ENCODE results near the gene RAB27A.

Gene RAB27A

GRCh38 chr15:55277116-55277564 is 12.5 kb downstream of the RAB27A start:
- Histone ChIP-seq H3K9me3 (ENCODE audit: low read depth, low read length) (no peaks in the 10 kb centered on the region), H3K36me3 (ENCODE audit: insufficient read depth, low read length) (no peaks in the 10 kb centered on the region), H3K9ac (ENCODE audit: insufficient read length) (no peak overlapping the region), H3K27ac (no peak overlapping the region), H3K4me3 (no peak overlapping the region)
- no peak for DNase-seq (ENCODE audit: low read depth, low spot score)
- no peak for TF ChIP-seq EZH2 (IDR thresholded peaks at IDR 0.05)
- TF ChIP-seq FOXP2 (optimal IDR thresholded peaks at IDR 0.05; ENCODE audit: control extremely low read depth, extremely low read length, insufficient read depth) = no peak
- no peak for TF ChIP-seq POLR2AphosphoS5 (IDR thresholded peaks at IDR 0.05; ENCODE audit: borderline replicate concordance, low read depth, low read length)

DNA sequence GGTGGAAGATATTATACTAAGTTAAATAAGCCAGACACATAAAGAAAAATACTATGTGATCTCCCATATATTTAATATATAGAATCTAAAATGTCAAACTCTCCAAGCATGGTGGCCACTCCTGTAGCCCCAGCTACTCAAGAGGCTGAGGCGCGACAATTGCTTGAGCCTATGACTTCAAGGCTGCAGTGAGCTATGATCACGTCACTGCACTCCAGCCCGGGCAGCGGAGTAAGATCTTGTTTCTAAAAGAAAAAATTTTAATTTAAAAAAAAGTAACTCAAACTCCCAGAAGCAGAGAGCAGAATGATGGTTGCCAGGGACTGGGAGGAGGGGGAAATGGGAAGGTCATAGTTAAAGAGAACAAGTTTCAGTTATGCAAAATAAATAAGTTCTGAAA is 13.3 kb downstream of the RAB27A start:
- TF ChIP-seq EZH2 (IDR thresholded peaks at IDR 0.05) (no peak), FOXP2 (optimal IDR thresholded peaks at IDR 0.05; ENCODE audit: control extremely low read depth, extremely low read length, insufficient read depth) (no peak), POLR2AphosphoS5 (IDR thresholded peaks at IDR 0.05; ENCODE audit: borderline replicate concordance, low read depth, low read length) (no peak)
- Histone ChIP-seq H3K9ac (ENCODE audit: insufficient read length) (no peak overlapping the region), H3K27ac (no peak overlapping the region), H3K9me3 (ENCODE audit: low read depth, low read length) (no peaks in the 10 kb centered on the region), H3K36me3 (ENCODE audit: insufficient read depth, low read length) (no peaks in the 10 kb centered on the region), H3K4me3 (no peak overlapping the region)
- no peak for DNase-seq (ENCODE audit: low read depth, low spot score)

GRCh38 chr15:55270291-55270690 is 19.3 kb downstream of the RAB27A start:
- Histone ChIP-seq H3K9ac (ENCODE audit: insufficient read length) (no peak overlapping the region), H3K36me3 (ENCODE audit: insufficient read depth, low read length) (no peaks in the 10 kb centered on the region), H3K27ac (no peak overlapping the region), H3K4me3 (no peak overlapping the region), H3K9me3 (ENCODE audit: low read depth, low read length) (no peaks in the 10 kb centered on the region)
- no peak for DNase-seq (ENCODE audit: low read depth, low spot score)
- TF ChIP-seq EZH2 (IDR thresholded peaks at IDR 0.05) = no peak
- TF ChIP-seq FOXP2 (optimal IDR thresholded peaks at IDR 0.05; ENCODE audit: control extremely low read depth, extremely low read length, insufficient read depth) = no peak
- TF ChIP-seq POLR2AphosphoS5 (IDR thresholded peaks at IDR 0.05; ENCODE audit: borderline replicate concordance, low read depth, low read length) = no peak

- no peak overlapping the region for H3K27ac ChIP-seq
- no peaks in the 10 kb centered on the region for H3K36me3 ChIP-seq (ENCODE audit: insufficient read depth, low read length)
- H3K9ac ChIP-seq (ENCODE audit: insufficient read length) = no peak overlapping the region
- TF ChIP-seq POLR2AphosphoS5 (IDR thresholded peaks at IDR 0.05; ENCODE audit: borderline replicate concordance, low read depth, low read length) = no peak
- H3K9me3 ChIP-seq (ENCODE audit: low read depth, low read length) = no peaks in the 10 kb centered on the region
- no peak overlapping the region for H3K4me3 ChIP-seq
- DNase-seq (ENCODE audit: low read depth, low spot score) = no peak
These were observed 21.4 kb downstream of the RAB27A start for GRCh38 chr15:55268176-55268695.

DNA sequence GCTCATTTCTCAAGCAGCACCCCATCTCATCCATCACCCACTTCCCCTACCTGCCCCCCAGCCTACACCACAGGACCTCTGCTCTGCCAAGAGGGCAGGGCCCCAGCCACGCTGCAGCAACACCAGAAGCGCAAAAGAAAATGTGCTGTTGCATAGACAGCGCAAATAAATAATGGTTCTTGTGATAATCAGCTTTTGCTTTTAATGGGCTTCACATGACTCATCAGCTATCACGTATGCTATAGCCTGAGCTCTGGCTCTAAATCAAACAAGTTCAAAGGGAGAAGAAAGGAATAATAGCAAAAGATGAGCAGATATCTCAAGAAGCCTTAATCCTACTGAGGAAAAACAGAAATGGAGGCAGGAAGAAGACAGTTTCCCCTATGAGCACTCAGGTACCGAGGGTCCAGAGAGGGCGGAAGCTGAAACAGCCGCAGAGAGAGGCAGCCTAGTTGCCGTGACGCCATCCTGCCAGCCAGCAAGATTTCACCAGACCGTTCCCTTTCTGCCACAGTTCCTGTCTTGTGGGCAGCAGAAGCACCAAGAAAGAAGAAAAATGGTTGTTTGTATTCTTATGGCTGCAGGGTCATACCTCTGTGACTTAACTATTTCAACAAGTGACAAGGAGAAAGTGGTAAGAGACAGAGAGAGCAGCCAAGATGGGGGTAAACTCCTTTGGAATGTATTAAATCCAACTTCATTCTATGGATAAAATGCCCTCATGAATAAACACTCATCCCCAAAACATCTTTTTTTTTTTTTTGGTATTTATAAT is 22.0 kb downstream of the RAB27A start:
- no peak for TF ChIP-seq FOXP2 (optimal IDR thresholded peaks at IDR 0.05; ENCODE audit: control extremely low read depth, extremely low read length, insufficient read depth)
- no peak for TF ChIP-seq EZH2 (IDR thresholded peaks at IDR 0.05)
- TF ChIP-seq POLR2AphosphoS5 (IDR thresholded peaks at IDR 0.05; ENCODE audit: borderline replicate concordance, low read depth, low read length) = no peak
- no peak for DNase-seq (ENCODE audit: low read depth, low spot score)
- Histone ChIP-seq H3K9me3 (ENCODE audit: low read depth, low read length) (no peaks in the 10 kb centered on the region), H3K27ac (no peak overlapping the region), H3K36me3 (ENCODE audit: insufficient read depth, low read length) (no peaks in the 10 kb centered on the region), H3K4me3 (no peak overlapping the region), H3K9ac (ENCODE audit: insufficient read length) (no peak overlapping the region)

DNA sequence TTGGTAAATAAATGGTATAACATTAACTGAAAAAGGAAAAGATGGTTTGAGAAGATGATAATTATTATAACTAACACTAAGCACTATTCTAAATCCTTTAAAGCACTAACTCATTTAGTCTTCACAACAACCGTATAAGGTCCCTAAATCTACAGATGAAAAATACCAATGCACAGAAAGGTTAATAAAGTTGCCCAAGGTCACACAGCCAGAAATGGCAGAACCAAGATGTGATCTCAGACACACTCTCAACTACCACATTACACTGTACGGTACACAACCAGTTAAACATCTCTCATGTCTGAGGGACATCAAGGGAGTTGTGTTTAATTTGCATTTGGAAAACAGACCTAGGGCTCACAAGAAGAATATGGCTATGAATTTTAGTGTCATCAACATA is 23.1 kb downstream of the RAB27A start:
- H3K4me3 ChIP-seq = no peak overlapping the region
- DNase-seq (ENCODE audit: low read depth, low spot score) = no peak
- no peaks in the 10 kb centered on the region for H3K9me3 ChIP-seq (ENCODE audit: low read depth, low read length)
- no peak overlapping the region for H3K27ac ChIP-seq
- no peak for TF ChIP-seq POLR2AphosphoS5 (IDR thresholded peaks at IDR 0.05; ENCODE audit: borderline replicate concordance, low read depth, low read length)
- TF ChIP-seq EZH2 (IDR thresholded peaks at IDR 0.05) = no peak
- TF ChIP-seq FOXP2 (optimal IDR thresholded peaks at IDR 0.05; ENCODE audit: control extremely low read depth, extremely low read length, insufficient read depth) = no peak
- H3K36me3 ChIP-seq (ENCODE audit: insufficient read depth, low read length) = no peaks in the 10 kb centered on the region
- no peak overlapping the region for H3K9ac ChIP-seq (ENCODE audit: insufficient read length)

DNA sequence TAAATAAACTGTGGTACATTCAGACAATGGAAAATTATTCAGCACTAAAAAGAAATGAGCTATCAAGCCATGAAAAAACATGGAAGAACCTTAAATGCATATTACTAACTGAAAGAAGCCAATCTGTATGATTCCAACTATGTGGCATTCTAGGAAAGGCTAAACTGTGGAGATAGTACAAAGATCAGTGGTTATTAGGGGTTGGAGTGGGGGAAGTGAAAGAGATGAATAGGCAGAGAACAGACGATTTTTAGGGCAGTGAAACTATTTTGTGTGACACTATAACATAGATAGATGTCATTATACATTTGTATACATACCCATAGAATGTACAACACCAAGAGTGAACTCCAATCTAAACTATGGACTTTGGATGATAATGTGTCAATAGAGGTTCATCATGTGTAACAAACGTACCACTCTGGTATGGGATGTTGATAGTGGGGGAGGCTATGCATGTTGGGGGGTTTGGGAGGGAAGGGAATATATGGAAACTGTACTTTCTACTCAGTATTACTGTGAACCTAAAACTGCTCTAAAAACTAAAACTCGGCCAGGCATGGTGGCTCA is 29.0 kb downstream of the RAB27A start:
- H3K27ac ChIP-seq = no peak overlapping the region

DNA sequence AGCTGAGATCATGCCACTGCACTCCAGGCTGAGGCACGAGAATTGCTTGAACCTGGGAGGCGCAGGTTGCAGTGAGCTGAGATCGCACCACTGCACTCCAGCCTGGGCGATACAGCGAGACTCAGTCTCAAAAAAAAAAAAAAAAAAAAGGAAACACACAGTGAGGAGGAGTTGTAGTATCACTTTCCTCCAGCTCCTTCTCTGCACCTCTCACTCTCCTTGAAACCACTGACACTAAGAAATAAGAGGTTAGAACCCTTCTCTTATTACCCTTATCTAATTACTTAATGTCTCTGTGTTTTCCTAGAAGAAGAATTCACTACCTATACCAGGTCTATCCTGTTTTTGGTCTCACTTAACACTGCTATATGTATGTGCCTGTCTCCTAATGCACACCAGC is 31.7 kb downstream of the RAB27A start:
- Histone ChIP-seq H3K9me3 (ENCODE audit: low read depth, low read length) (no peaks in the 10 kb centered on the region), H3K27ac (no peak overlapping the region), H3K4me3 (no peak overlapping the region), H3K36me3 (ENCODE audit: insufficient read depth, low read length) (no peaks in the 10 kb centered on the region), H3K9ac (ENCODE audit: insufficient read length) (no peak overlapping the region)
- no peak for DNase-seq (ENCODE audit: low read depth, low spot score)
- TF ChIP-seq POLR2AphosphoS5 (IDR thresholded peaks at IDR 0.05; ENCODE audit: borderline replicate concordance, low read depth, low read length) (no peak), EZH2 (IDR thresholded peaks at IDR 0.05) (no peak), FOXP2 (optimal IDR thresholded peaks at IDR 0.05; ENCODE audit: control extremely low read depth, extremely low read length, insufficient read depth) (no peak)

More for the DNA sequence above, 29.0 kb downstream of the RAB27A start:
- no peaks in the 10 kb centered on the region for H3K9me3 ChIP-seq (ENCODE audit: low read depth, low read length)
- H3K4me3 ChIP-seq = no peak overlapping the region
- no peak overlapping the region for H3K9ac ChIP-seq (ENCODE audit: insufficient read length)
- no peak for DNase-seq (ENCODE audit: low read depth, low spot score)
- TF ChIP-seq EZH2 (IDR thresholded peaks at IDR 0.05) (no peak), POLR2AphosphoS5 (IDR thresholded peaks at IDR 0.05; ENCODE audit: borderline replicate concordance, low read depth, low read length) (no peak), FOXP2 (optimal IDR thresholded peaks at IDR 0.05; ENCODE audit: control extremely low read depth, extremely low read length, insufficient read depth) (no peak)
- H3K36me3 ChIP-seq (ENCODE audit: insufficient read depth, low read length) = no peaks in the 10 kb centered on the region
